ENCODE results near the gene SF3A2. TPM values are rescaled to one million over a fixed set of nuclear protein-coding genes. Genes with fewer than 3 reads are reported as not detected.

SF3A2 gene
- total and polyA plus RNA-seq, 10 of the 15 experiments (the other 5 are each of a cell fraction or from before 2014, with no cell fraction given), result 0.33 to 143 (median 30.6) TPM

GRCh38 chr19:2269244-2270156, 32.9 kb downstream of the SF3A2 start (continued):
- no peak for TF ChIP-seq CEBPZ (IDR thresholded peaks at IDR 0.05; ENCODE audit: low read depth, low read length)
- TF ChIP-seq ZNF687 (IDR thresholded peaks at IDR 0.05), result peak; percentile 93
- no peak for TF ChIP-seq STAT3 (IDR thresholded peaks at IDR 0.05; ENCODE audit: low read depth, low read length)
- peak; percentile 57; the same call in 1 of the 2 replicates for TF ChIP-seq TCF12 (IDR thresholded peaks at IDR 0.05; ENCODE audit: low read depth, low read length)
- TF ChIP-seq ZNF592 (IDR thresholded peaks at IDR 0.05), result no peak
- TF ChIP-seq BCL11A (IDR thresholded peaks at IDR 0.05; ENCODE audit: low read depth, low read length), result no peak
- no peak for TF ChIP-seq CUX1 (IDR thresholded peaks at IDR 0.05; ENCODE audit: insufficient replicate concordance, low read depth, low read length)
- TF ChIP-seq RAD21 (IDR thresholded peaks at IDR 0.05; ENCODE audit: insufficient read depth, low read depth, low read length), result no peak
- TF ChIP-seq EED (IDR thresholded peaks at IDR 0.05; ENCODE audit: low read depth), result no peak
